ENCODE measurements around the gene DEFB108B.
A peak's percentile ranks its signal among the peaks of the same experiment; 100 is the strongest.

- no peak for TF ChIP-seq REST (IDR thresholded peaks at IDR 0.05; ENCODE audit: unreplicated experiment)
- no peak for TF ChIP-seq CTCF (conservative IDR thresholded peaks at IDR 0.05; ENCODE audit: low read depth in 2 of 2)
- no peak for TF ChIP-seq POLR2AphosphoS5 (IDR thresholded peaks at IDR 0.05; ENCODE audit: low read depth)
- TF ChIP-seq ZNF462 (CRISPR knock-in tag; IDR thresholded peaks at IDR 0.05): no peak
- no peak for TF ChIP-seq EZH2 (IDR thresholded peaks at IDR 0.05; ENCODE audit: low read depth, unreplicated experiment)
- no peak for TF ChIP-seq EZH2phosphoT487 (IDR thresholded peaks at IDR 0.05; ENCODE audit: unreplicated experiment)
- TF ChIP-seq NANOG (IDR thresholded peaks at IDR 0.05; ENCODE audit: borderline replicate concordance): 0 out of 2 replicates have a peak, but pooled peaks have one; percentile 26
- no peak for TF ChIP-seq JUNB (IDR thresholded peaks at IDR 0.05; ENCODE audit: unreplicated experiment)
These were observed 10.9 kb downstream of the DEFB108B start for GRCh38 chr11:71843858-71844257.

All from GM23338 (cell line).